Left renal cortex interstitium (tissue), 4 donors: ENCODE data around the gene FYB1. TPM values are rescaled to one million over a fixed set of nuclear protein-coding genes. Genes with fewer than 3 reads are reported as not detected.
"Not testable (repeated sequence)": the region's sequence is repeated elsewhere in the genome, so short reads cannot be mapped to it uniquely, and the experiment has no call there.

Source experiments
- DNase-seq, 4 donors: peaks; one replicate each; pipeline ENCODE4 v3.0.0-alpha.2; 2013; ENCODE audit warnings: low read depth in 4 of 4, low spot score in 2 of 4, missing footprints in 1 of 4
- polyA plus RNA-seq, 4 donors: library from polyadenylated mRNA; unstranded; fragments of 120-200 nt; gene quantifications; one replicate each; pipeline ENCODE4 v1.2.1, GENCODE V29; 2013; ENCODE audit not compliant: insufficient read length in 4 of 4

FYB1 gene
- polyA plus RNA-seq, 4 donors: 2.8 to 6.0 (median 3.7) TPM

- no peak for DNase-seq
Observed at GRCh38 chr5:39191216-39191615, 28.1 kb downstream of the FYB1 start.

- no peak for DNase-seq
Observed at GRCh38 chr5:39190311-39191102, 28.9 kb downstream of the FYB1 start.

GRCh38 chr5:39189292-39189955 lies 29.9 kb downstream of the FYB1 start:
- DNase-seq: no peak

GRCh38 chr5:39187831-39188731 lies 31.3 kb downstream of the FYB1 start:
- DNase-seq: no peak

- DNase-seq: no peak
Observed at GRCh38 chr5:39186722-39187539, 32.4 kb downstream of the FYB1 start.

GRCh38 chr5:39186289-39186688 lies 33.1 kb downstream of the FYB1 start:
- DNase-seq: no peak

GRCh38 chr5:39185761-39186160 lies 33.6 kb downstream of the FYB1 start:
- no peak for DNase-seq

GRCh38 chr5:39179561-39179960 lies 39.8 kb downstream of the FYB1 start:
- not testable (repeated sequence) for DNase-seq

GRCh38 chr5:39178861-39179260 lies 40.5 kb downstream of the FYB1 start:
- no peak for DNase-seq

GRCh38 chr5:39178171-39178570 lies 41.2 kb downstream of the FYB1 start:
- no peak for DNase-seq

- DNase-seq: no peak
Observed at GRCh38 chr5:39177631-39177964, 41.8 kb downstream of the FYB1 start.

- DNase-seq: no peak
Observed at GRCh38 chr5:39176759-39177630, 42.4 kb downstream of the FYB1 start.

GRCh38 chr5:39175273-39175955 lies 43.9 kb downstream of the FYB1 start:
- DNase-seq: no peak

GRCh38 chr5:39173069-39173468 lies 46.3 kb downstream of the FYB1 start:
- DNase-seq: no peak

GRCh38 chr5:39172593-39172992 lies 46.8 kb downstream of the FYB1 start:
- DNase-seq: no peak

GRCh38 chr5:39171647-39172046 lies 47.7 kb downstream of the FYB1 start:
- DNase-seq: no peak

GRCh38 chr5:39169081-39169480 lies 50.3 kb downstream of the FYB1 start:
- no peak for DNase-seq

GRCh38 chr5:39167972-39168342 lies 51.4 kb downstream of the FYB1 start:
- no peak for DNase-seq
